Dendritic cell treated with granulocyte-macrophage colony-stimulating factor and Interleukin-4, amounts not matched to agents 40 ng/mL and 50 ng/mL, for 4 days (primary cell): ENCODE data around the gene BRAT1.
A peak's percentile ranks its signal among the peaks of the same experiment; 100 is the strongest.

Experiments
- H3K27ac Mint-ChIP-seq: one replicate; pipeline ENCODE4 v1.8.0; 2022; ENCODE audit warnings: mild to moderate bottlenecking, mixed read lengths
- H3K27me3 Mint-ChIP-seq: one replicate; pipeline ENCODE4 v1.8.0; 2022; ENCODE audit warnings: mild to moderate bottlenecking, mixed read lengths
- H3K36me3 Mint-ChIP-seq: one replicate; pipeline ENCODE4 v1.8.0; 2022; ENCODE audit warnings: low read depth, mixed read lengths
- H3K4me1 Mint-ChIP-seq: one replicate; pipeline ENCODE4 v1.8.0; 2022; ENCODE audit warnings: low read depth, mixed read lengths
- H3K4me3 Mint-ChIP-seq: one replicate; pipeline ENCODE4 v1.8.0; 2022; ENCODE audit warnings: mild to moderate bottlenecking, moderate library complexity, mixed read lengths
- H3K9me3 Mint-ChIP-seq: one replicate; pipeline ENCODE4 v1.8.0; 2022; ENCODE audit warnings: mixed read lengths
- intact Hi-C: fragments of 100-400 bp; cut with micrococcal nuclease; formaldehyde crosslinking; loops from one replicate; pipeline ENCODE4 v1.15.0; 2022

Gene BRAT1

GRCh38 chr7:2522780-2523433, 32.4 kb downstream of the BRAT1 start:
- Mint-ChIP-seq H3K9me3 (no peaks in the 10 kb centered on the region), H3K36me3 (peaks cover 73% of the 10 kb centered on the region), H3K27me3 (peaks cover 4% of the 10 kb centered on the region), H3K4me1 (peaks cover 75% of the 10 kb centered on the region), H3K4me3 (peak overlapping the region; percentile 100), H3K27ac (peak overlapping the region; percentile 87)
- intact Hi-C loops: loop anchor here (5.0 to 10.0 kb wide), 2 partner anchors 34 to 112 kb away; partner anchors contain the start of genes BRAT1, IQCE and TTYH3

- intact Hi-C loops: loop anchor here (5.0 to 10.0 kb wide), 2 partner anchors 35 to 113 kb away; partner anchors contain the start of genes BRAT1, IQCE and TTYH3
- Mint-ChIP-seq H3K36me3 (peaks cover 64% of the 10 kb centered on the region), H3K4me3 (peak overlapping the region; percentile 100)
These were observed 33.3 kb downstream of the BRAT1 start for GRCh38 chr7:2521952-2522591.

GRCh38 chr7:2521341-2521745, 34.0 kb downstream of the BRAT1 start:
- no peaks in the 10 kb centered on the region for H3K9me3 Mint-ChIP-seq
- peak overlapping the region; percentile 87 for H3K27ac Mint-ChIP-seq
- peaks cover 69% of the 10 kb centered on the region for H3K4me1 Mint-ChIP-seq
- intact Hi-C loops: loop anchor here (5.0 to 10.0 kb wide), 2 partner anchors 36 to 113 kb away; partner anchors contain the start of genes BRAT1, IQCE and TTYH3
- peak overlapping the region; percentile 100 for H3K4me3 Mint-ChIP-seq
- H3K27me3 Mint-ChIP-seq: peaks cover 8% of the 10 kb centered on the region
- H3K36me3 Mint-ChIP-seq: peaks cover 57% of the 10 kb centered on the region

More at GRCh38 chr7:2521952-2522591, 33.3 kb downstream of the BRAT1 start:
- H3K27ac Mint-ChIP-seq: peak overlapping the region; percentile 87
- H3K4me1 Mint-ChIP-seq: peaks cover 74% of the 10 kb centered on the region
- peaks cover 8% of the 10 kb centered on the region for H3K27me3 Mint-ChIP-seq
- H3K9me3 Mint-ChIP-seq: no peaks in the 10 kb centered on the region

- Mint-ChIP-seq H3K4me1 (peaks cover 67% of the 10 kb centered on the region), H3K9me3 (no peaks in the 10 kb centered on the region), H3K36me3 (peaks cover 52% of the 10 kb centered on the region), H3K4me3 (peak overlapping the region; percentile 100), H3K27me3 (peaks cover 8% of the 10 kb centered on the region), H3K27ac (peak overlapping the region; percentile 87)
- intact Hi-C loops: loop anchor here (5.0 to 10.0 kb wide), 2 partner anchors 36 to 114 kb away; partner anchors contain the start of genes BRAT1, IQCE and TTYH3
These were observed 34.5 kb downstream of the BRAT1 start for GRCh38 chr7:2520761-2521290.

GRCh38 chr7:2520131-2520760, 35.1 kb downstream of the BRAT1 start:
- H3K27ac Mint-ChIP-seq: peak overlapping the region; percentile 87
- no peaks in the 10 kb centered on the region for H3K9me3 Mint-ChIP-seq
- intact Hi-C loops: loop anchor here (5.0 to 10.0 kb wide), 2 partner anchors 37 to 115 kb away; partner anchors contain the start of genes BRAT1, IQCE and TTYH3
- peaks cover 8% of the 10 kb centered on the region for H3K27me3 Mint-ChIP-seq
- H3K4me3 Mint-ChIP-seq: peak overlapping the region; percentile 100
- peaks cover 61% of the 10 kb centered on the region for H3K4me1 Mint-ChIP-seq
- H3K36me3 Mint-ChIP-seq: peaks cover 46% of the 10 kb centered on the region

GRCh38 chr7:2519119-2519930, 36.0 kb downstream of the BRAT1 start, which contains the start of gene LFNG:
Gene LFNG (plus strand): TSS chr7:2519774. CDS start chr7:2519862, 88 bp downstream.
- intact Hi-C loops: loop anchor here (1.0 to 5.0 kb wide), 2 partner anchors 8 to 42 kb away; partner anchors contain the start of gene GRIFIN
- H3K4me3 Mint-ChIP-seq: peak within 1 kb of the TSS; percentile 100
- peak within 1 kb of the TSS; percentile 87 for H3K27ac Mint-ChIP-seq
- H3K4me1 Mint-ChIP-seq: peaks cover 54% of the 10 kb centered on the region
- H3K36me3 Mint-ChIP-seq: peaks cover 38% of the 10 kb centered on the region
- peaks cover 8% of the 10 kb centered on the region for H3K27me3 Mint-ChIP-seq
- H3K9me3 Mint-ChIP-seq: no peaks in the 10 kb centered on the region

GRCh38 chr7:2518737-2519118, 36.6 kb downstream of the BRAT1 start:
- intact Hi-C loops: loop anchor here (1.0 to 5.0 kb wide), 2 partner anchors 7 to 41 kb away; partner anchors contain the start of gene GRIFIN
- H3K36me3 Mint-ChIP-seq: peaks cover 32% of the 10 kb centered on the region
- H3K9me3 Mint-ChIP-seq: no peaks in the 10 kb centered on the region
- H3K4me1 Mint-ChIP-seq: peaks cover 48% of the 10 kb centered on the region
- H3K27me3 Mint-ChIP-seq: peaks cover 8% of the 10 kb centered on the region
- H3K27ac Mint-ChIP-seq: peak overlapping the region; percentile 62
- H3K4me3 Mint-ChIP-seq: peak overlapping the region; percentile 64

GRCh38 chr7:2517678-2518507, 37.4 kb downstream of the BRAT1 start:
- H3K4me3 Mint-ChIP-seq: peak overlapping the region; percentile 18
- H3K27me3 Mint-ChIP-seq: peaks cover 8% of the 10 kb centered on the region
- H3K9me3 Mint-ChIP-seq: no peaks in the 10 kb centered on the region
- H3K27ac Mint-ChIP-seq: peak overlapping the region; percentile 48
- peaks cover 47% of the 10 kb centered on the region for H3K4me1 Mint-ChIP-seq
- intact Hi-C loops: loop anchor here (5.0 kb wide), 1 partner anchor 41 kb away; the partner anchor contains the start of gene GRIFIN
- H3K36me3 Mint-ChIP-seq: peaks cover 24% of the 10 kb centered on the region

- intact Hi-C loops: loop anchor here (5.0 kb wide), 1 partner anchor 40 kb away; the partner anchor contains the start of gene GRIFIN
- Mint-ChIP-seq H3K27ac (peak overlapping the region; percentile 48), H3K27me3 (peaks cover 8% of the 10 kb centered on the region), H3K4me1 (peaks cover 47% of the 10 kb centered on the region), H3K9me3 (no peaks in the 10 kb centered on the region), H3K4me3 (no peak overlapping the region), H3K36me3 (peaks cover 19% of the 10 kb centered on the region)
These were observed 38.3 kb downstream of the BRAT1 start for GRCh38 chr7:2517026-2517425.

- no peaks in the 10 kb centered on the region for H3K9me3 Mint-ChIP-seq
- H3K27me3 Mint-ChIP-seq: peaks cover 8% of the 10 kb centered on the region
- H3K4me3 Mint-ChIP-seq: no peak overlapping the region
- H3K27ac Mint-ChIP-seq: no peak overlapping the region
- peaks cover 48% of the 10 kb centered on the region for H3K4me1 Mint-ChIP-seq
- H3K36me3 Mint-ChIP-seq: peaks cover 11% of the 10 kb centered on the region
- intact Hi-C loops: loop anchor here (5.0 kb wide), 1 partner anchor 39 kb away; the partner anchor contains the start of gene GRIFIN
These were observed 39.1 kb downstream of the BRAT1 start for GRCh38 chr7:2516194-2516555.

- peaks cover 8% of the 10 kb centered on the region for H3K36me3 Mint-ChIP-seq
- intact Hi-C loops: loop anchor here (5.0 kb wide), 1 partner anchor 38 kb away; the partner anchor contains the start of gene GRIFIN
- H3K4me1 Mint-ChIP-seq: peaks cover 53% of the 10 kb centered on the region
These were observed 39.7 kb downstream of the BRAT1 start for GRCh38 chr7:2515424-2516193.

More at GRCh38 chr7:2515424-2516193, 39.7 kb downstream of the BRAT1 start:
- Mint-ChIP-seq H3K9me3 (no peaks in the 10 kb centered on the region), H3K27me3 (peaks cover 8% of the 10 kb centered on the region), H3K27ac (no peak overlapping the region), H3K4me3 (no peak overlapping the region)
